Measurements from ENCODE around the gene TFAP2B. TPM values are rescaled to one million over a fixed set of nuclear protein-coding genes. Genes with fewer than 3 reads are reported as not detected.

The TFAP2B gene
- total RNA-seq, 1 donor from 2014 or later = not detected

GRCh38 chr6:50821441-50822077, 2.9 kb downstream of the TFAP2B start:
- DNase-seq (ENCODE audit: low read depth) = no peak
- peaks cover 4% of the 10 kb centered on the region for H3K9me3 ChIP-seq (ENCODE audit: insufficient read depth, low read depth, low read length)
- Mint-ChIP-seq H3K36me3 (ENCODE audit: low read depth, unreplicated experiment) (no peaks in the 10 kb centered on the region), H3K27ac (ENCODE audit: unreplicated experiment) (peak overlapping the region; percentile 29), H3K27me3 (ENCODE audit: low read depth, unreplicated experiment) (peaks cover 93% of the 10 kb centered on the region), H3K4me1 (ENCODE audit: low read depth, unreplicated experiment) (peaks cover 5% of the 10 kb centered on the region), H3K4me3 (ENCODE audit: unreplicated experiment) (no peak overlapping the region), H3K9me3 (ENCODE audit: unreplicated experiment) (peaks cover 4% of the 10 kb centered on the region)
- no peak overlapping the region for H3K4me3 ChIP-seq (ENCODE audit: insufficient read depth, low read depth, low read length)
- no peak overlapping the region for H3K9ac ChIP-seq (ENCODE audit: low read length)
- H3K36me3 ChIP-seq (ENCODE audit: insufficient read depth, low read length) = no peaks in the 10 kb centered on the region
- no peak overlapping the region for H3K4me2 ChIP-seq (ENCODE audit: low read length)
- no peak overlapping the region for H2AFZ ChIP-seq (ENCODE audit: low read depth, low read length)
- peaks cover 74% of the 10 kb centered on the region for H3K27me3 ChIP-seq (ENCODE audit: insufficient read depth, low read length)
- H4K20me1 ChIP-seq (ENCODE audit: insufficient read depth, low read length) = no peaks in the 10 kb centered on the region
- H3K4me1 ChIP-seq (ENCODE audit: insufficient read depth, low read length) = no peaks in the 10 kb centered on the region
- no peak overlapping the region for H3K27ac ChIP-seq (ENCODE audit: low read depth, low read length)
- no peak for FAIRE-seq
- no peaks in the 10 kb centered on the region for H3K79me2 ChIP-seq (ENCODE audit: insufficient read depth, low read length)
- no peak for TF ChIP-seq CTCF (IDR thresholded peaks at IDR 0.05; ENCODE audit: insufficient read depth, low read depth, low read length)

GRCh38 chr6:50822078-50822476, 3.4 kb downstream of the TFAP2B start:
- Histone ChIP-seq H3K4me3 (ENCODE audit: insufficient read depth, low read depth, low read length) (no peak overlapping the region), H3K36me3 (ENCODE audit: insufficient read depth, low read length) (no peaks in the 10 kb centered on the region), H3K4me1 (ENCODE audit: insufficient read depth, low read length) (no peaks in the 10 kb centered on the region), H3K9me3 (ENCODE audit: insufficient read depth, low read depth, low read length) (peaks cover 4% of the 10 kb centered on the region), H3K27ac (ENCODE audit: low read depth, low read length) (no peak overlapping the region), H4K20me1 (ENCODE audit: insufficient read depth, low read length) (no peaks in the 10 kb centered on the region), H2AFZ (ENCODE audit: low read depth, low read length) (no peak overlapping the region), H3K4me2 (ENCODE audit: low read length) (no peak overlapping the region), H3K27me3 (ENCODE audit: insufficient read depth, low read length) (peaks cover 74% of the 10 kb centered on the region), H3K9ac (ENCODE audit: low read length) (no peak overlapping the region), H3K79me2 (ENCODE audit: insufficient read depth, low read length) (no peaks in the 10 kb centered on the region)
- Mint-ChIP-seq H3K27ac (ENCODE audit: unreplicated experiment) (no peak overlapping the region), H3K27me3 (ENCODE audit: low read depth, unreplicated experiment) (peaks cover 93% of the 10 kb centered on the region), H3K4me3 (ENCODE audit: unreplicated experiment) (no peak overlapping the region), H3K9me3 (ENCODE audit: unreplicated experiment) (peaks cover 4% of the 10 kb centered on the region), H3K36me3 (ENCODE audit: low read depth, unreplicated experiment) (no peaks in the 10 kb centered on the region), H3K4me1 (ENCODE audit: low read depth, unreplicated experiment) (peaks cover 5% of the 10 kb centered on the region)
- DNase-seq (ENCODE audit: low read depth) = no peak
- FAIRE-seq = no peak
- no peak for TF ChIP-seq CTCF (IDR thresholded peaks at IDR 0.05; ENCODE audit: insufficient read depth, low read depth, low read length)
- TF ChIP-seq EZH2 (IDR thresholded peaks at IDR 0.05; ENCODE audit: insufficient read depth, low read length) = no peak

- no peak overlapping the region for H3K4me3 ChIP-seq (ENCODE audit: insufficient read depth, low read depth, low read length)
- peaks cover 93% of the 10 kb centered on the region for H3K27me3 Mint-ChIP-seq (ENCODE audit: low read depth, unreplicated experiment)
- TF ChIP-seq CTCF (IDR thresholded peaks at IDR 0.05; ENCODE audit: insufficient read depth, low read depth, low read length) (no peak), EZH2 (IDR thresholded peaks at IDR 0.05; ENCODE audit: insufficient read depth, low read length) (peak; percentile 8)
- H3K36me3 ChIP-seq (ENCODE audit: insufficient read depth, low read length) = no peaks in the 10 kb centered on the region
- no peak for FAIRE-seq
- H2AFZ ChIP-seq (ENCODE audit: low read depth, low read length) = no peak overlapping the region
- DNase-seq (ENCODE audit: low read depth) = no peak
- H3K27ac ChIP-seq (ENCODE audit: low read depth, low read length) = no peak overlapping the region
- no peak overlapping the region for H3K4me2 ChIP-seq (ENCODE audit: low read length)
- no peaks in the 10 kb centered on the region for H3K36me3 Mint-ChIP-seq (ENCODE audit: low read depth, unreplicated experiment)
- H3K9me3 Mint-ChIP-seq (ENCODE audit: unreplicated experiment) = peaks cover 5% of the 10 kb centered on the region
- H3K27ac Mint-ChIP-seq (ENCODE audit: unreplicated experiment) = no peak overlapping the region
- no peaks in the 10 kb centered on the region for H3K79me2 ChIP-seq (ENCODE audit: insufficient read depth, low read length)
- H3K4me3 Mint-ChIP-seq (ENCODE audit: unreplicated experiment) = no peak overlapping the region
- peaks cover 4% of the 10 kb centered on the region for H3K9me3 ChIP-seq (ENCODE audit: insufficient read depth, low read depth, low read length)
- H3K4me1 ChIP-seq (ENCODE audit: insufficient read depth, low read length) = no peaks in the 10 kb centered on the region
- peaks cover 5% of the 10 kb centered on the region for H3K4me1 Mint-ChIP-seq (ENCODE audit: low read depth, unreplicated experiment)
- H3K27me3 ChIP-seq (ENCODE audit: insufficient read depth, low read length) = peaks cover 62% of the 10 kb centered on the region
- H4K20me1 ChIP-seq (ENCODE audit: insufficient read depth, low read length) = no peaks in the 10 kb centered on the region
- no peak overlapping the region for H3K9ac ChIP-seq (ENCODE audit: low read length)
Measured at GRCh38 chr6:50823094-50823920, 4.6 kb downstream of the TFAP2B start.

All from astrocyte (in vitro differentiated cells and primary cell).